Caco-2 (cell line): ENCODE measurements around the gene PDGFC. TPM values are rescaled to one million over a fixed set of nuclear protein-coding genes. Genes with fewer than 3 reads are reported as not detected.

Experiments used
- BruUV-seq: library from RNA; stranded (reverse); fragments of 400-500 nt; replicated peaks from 2 replicates; lab custom pipeline; 2021; lab: Mats Ljungman, UMichigan
- CTCF ChIA-PET: fragments of 300-600 bp; sonication (Branson Sonifier 250); formaldehyde crosslinking; loops from one replicate; lab custom pipeline; 2022; ENCODE audit warnings: antibody characterized with exemption; lab: Charles Lee
- POLR2A ChIA-PET: fragments of 300-600 bp; sonication (Branson Sonifier 250); formaldehyde crosslinking; loops from one replicate; lab custom pipeline; 2022; ENCODE audit warnings: antibody characterized with exemption; lab: Charles Lee
- DNase-seq, 2 experiments: peaks; one replicate each; pipeline versions ENCODE4 v3.0.0 to v3.0.0-alpha.2; 2020 to 2022
- H3K27me3 ChIP-seq: replicated peaks from 2 replicates; pipeline ENCODE4 v1.6.0; 2011; ENCODE audit warnings: low read length; ENCODE audit not compliant: control insufficient read depth, insufficient read depth
- H3K36me3 ChIP-seq: 2 replicates; pipeline ENCODE4 v1.5.1; 2011; ENCODE audit warnings: low read length; ENCODE audit not compliant: control insufficient read depth, insufficient read depth
- H3K4me1 ChIP-seq: fragments of 250-450 bp; sonication (Bioruptor Pico); 2 replicates; pipeline ENCODE4 v1.5.1; 2020; ENCODE audit warnings: mild to moderate bottlenecking
- H3K4me3 ChIP-seq: 2 replicates; pipeline ENCODE4 v1.5.1; 2011; ENCODE audit warnings: low read depth, mild to moderate bottlenecking, control low read depth, low read length
- H3K9me3 ChIP-seq: fragments of 250-450 bp; sonication (Bioruptor Pico); 2 replicates; pipeline ENCODE4 v1.5.1; 2020; ENCODE audit warnings: mild to moderate bottlenecking, moderate library complexity
- H3K27ac Mint-ChIP-seq: one replicate; pipeline ENCODE4 v1.8.0; 2022; ENCODE audit warnings: mixed read lengths; ENCODE audit not compliant: unreplicated experiment
- H3K27me3 Mint-ChIP-seq: one replicate; pipeline ENCODE4 v1.8.0; 2022; ENCODE audit warnings: mixed read lengths; ENCODE audit not compliant: insufficient read depth, unreplicated experiment
- H3K36me3 Mint-ChIP-seq: one replicate; pipeline ENCODE4 v1.8.0; 2022; ENCODE audit warnings: mild to moderate bottlenecking, mixed read lengths; ENCODE audit not compliant: insufficient read depth, unreplicated experiment
- H3K4me1 Mint-ChIP-seq: one replicate; pipeline ENCODE4 v1.8.0; 2022; ENCODE audit warnings: low read depth, mixed read lengths; ENCODE audit not compliant: unreplicated experiment
- H3K4me3 Mint-ChIP-seq: one replicate; pipeline ENCODE4 v1.8.0; 2022; ENCODE audit warnings: mild to moderate bottlenecking, moderate library complexity, mixed read lengths; ENCODE audit not compliant: unreplicated experiment
- H3K9me3 Mint-ChIP-seq: one replicate; pipeline ENCODE4 v1.8.0; 2022; ENCODE audit warnings: mixed read lengths; ENCODE audit not compliant: unreplicated experiment
- intact Hi-C: fragments of 100-400 bp; cut with micrococcal nuclease; formaldehyde crosslinking; loops from one replicate; pipeline ENCODE4 v1.10.0; 2022; ENCODE audit not compliant: unreplicated experiment
- total RNA-seq: library from RNA; stranded (reverse); gene quantifications from 2 replicates; pipeline ENCODE4 v1.2.3, GENCODE V29; 2022
- TF ChIP-seq, protein P1 (sequence below), 2 experiments: fragments of 200-600 bp in 1 of 2; IDR thresholded peaks; 1 replicate in 1 of 2; 2 replicates in 1 of 2; pipeline versions ENCODE4 v1.5.1 to v1.8.0; 2011 to 2022; ENCODE audit warnings: antibody characterized with exemption in 1 of 2, control low read depth in 1 of 2, inconsistent platforms in 1 of 2, low read depth in 1 of 2, low read length in 1 of 2, mild to moderate bottlenecking in 1 of 2, moderate library complexity in 1 of 2; ENCODE audit not compliant: insufficient read depth in 1 of 2, severe bottlenecking in 1 of 2, unreplicated experiment in 1 of 2

PDGFC gene
- total RNA-seq, 1 experiment from 2014 or later = 9.5 TPM

DNA sequence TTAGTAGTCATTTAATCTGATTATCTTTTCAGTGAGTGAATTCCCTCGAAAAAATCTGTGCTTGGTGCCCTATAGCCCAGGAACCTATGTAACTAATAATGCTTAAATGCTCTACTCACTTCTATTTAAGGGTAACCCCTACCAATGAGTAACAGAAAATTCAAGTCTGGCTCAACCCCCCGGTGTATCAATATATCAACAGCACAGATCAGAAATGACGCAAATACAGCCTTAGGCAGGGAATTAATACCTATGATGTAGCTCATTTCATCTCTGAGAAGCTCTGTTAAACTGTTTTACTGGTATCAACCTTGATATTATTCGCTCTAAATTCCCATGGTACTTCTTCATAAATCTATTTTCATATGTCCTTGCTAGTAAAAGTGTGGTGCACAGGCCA, 28.6 kb downstream of the PDGFC start:
- Mint-ChIP-seq H3K4me3 (no peak overlapping the region), H3K27me3 (no peaks in the 10 kb centered on the region), H3K36me3 (no peaks in the 10 kb centered on the region), H3K9me3 (no peaks in the 10 kb centered on the region), H3K27ac (peak overlapping the region; percentile 3), H3K4me1 (peaks cover 19% of the 10 kb centered on the region)
- TF ChIP-seq, protein P1, sequence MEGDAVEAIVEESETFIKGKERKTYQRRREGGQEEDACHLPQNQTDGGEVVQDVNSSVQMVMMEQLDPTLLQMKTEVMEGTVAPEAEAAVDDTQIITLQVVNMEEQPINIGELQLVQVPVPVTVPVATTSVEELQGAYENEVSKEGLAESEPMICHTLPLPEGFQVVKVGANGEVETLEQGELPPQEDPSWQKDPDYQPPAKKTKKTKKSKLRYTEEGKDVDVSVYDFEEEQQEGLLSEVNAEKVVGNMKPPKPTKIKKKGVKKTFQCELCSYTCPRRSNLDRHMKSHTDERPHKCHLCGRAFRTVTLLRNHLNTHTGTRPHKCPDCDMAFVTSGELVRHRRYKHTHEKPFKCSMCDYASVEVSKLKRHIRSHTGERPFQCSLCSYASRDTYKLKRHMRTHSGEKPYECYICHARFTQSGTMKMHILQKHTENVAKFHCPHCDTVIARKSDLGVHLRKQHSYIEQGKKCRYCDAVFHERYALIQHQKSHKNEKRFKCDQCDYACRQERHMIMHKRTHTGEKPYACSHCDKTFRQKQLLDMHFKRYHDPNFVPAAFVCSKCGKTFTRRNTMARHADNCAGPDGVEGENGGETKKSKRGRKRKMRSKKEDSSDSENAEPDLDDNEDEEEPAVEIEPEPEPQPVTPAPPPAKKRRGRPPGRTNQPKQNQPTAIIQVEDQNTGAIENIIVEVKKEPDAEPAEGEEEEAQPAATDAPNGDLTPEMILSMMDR (IDR thresholded peaks at IDR 0.05; ENCODE audit: insufficient read depth in 1 of 2, low read depth in 1 of 2, low read length in 1 of 2, severe bottlenecking in 1 of 2, unreplicated experiment in 1 of 2) = no peak
- Histone ChIP-seq H3K4me1 (peaks cover 26% of the 10 kb centered on the region), H3K36me3 (no peaks in the 10 kb centered on the region), H3K27me3 (no peaks in the 10 kb centered on the region), H3K4me3 (no peak overlapping the region), H3K9me3 (no peaks in the 10 kb centered on the region)
- BruUV-seq = no TSS peak
- no peak for DNase-seq
- intact Hi-C loops = loop anchor here (1.0 kb wide), 1 partner anchor 9 kb away; no protein-coding TSS in a partner anchor
- ChIA-PET POLR2A (no interaction called here), CTCF (no interaction called here)

DNA sequence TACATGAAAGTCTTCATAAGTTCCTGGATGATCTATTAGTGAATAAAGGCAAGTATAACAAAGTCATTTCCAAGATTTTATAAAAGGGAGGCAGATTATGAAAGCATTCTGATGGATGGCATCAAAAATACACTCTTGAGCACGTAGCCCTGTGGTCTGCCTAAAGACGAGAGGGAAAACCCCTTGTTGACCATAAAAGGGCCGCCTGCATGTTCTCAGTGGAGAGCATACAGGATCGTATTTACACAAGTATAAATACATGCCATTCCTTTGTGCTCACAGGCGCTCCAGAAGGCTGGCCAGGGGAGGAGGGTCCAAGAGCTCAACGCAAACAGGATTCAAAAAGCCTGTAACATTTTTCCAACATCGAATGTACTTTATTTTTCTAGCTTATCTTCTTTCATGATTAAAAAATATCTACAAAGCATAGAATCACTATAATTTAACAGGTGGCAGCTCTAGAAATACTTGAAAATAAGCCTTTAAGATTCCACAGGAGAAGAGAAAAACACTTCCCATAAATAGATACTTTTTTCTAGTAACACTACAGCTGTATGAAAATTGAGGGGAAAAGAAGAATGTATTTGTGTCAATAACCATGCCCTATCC, 29.6 kb downstream of the PDGFC start:
- Histone ChIP-seq H3K9me3 (no peaks in the 10 kb centered on the region), H3K4me3 (no peak overlapping the region), H3K27me3 (no peaks in the 10 kb centered on the region), H3K4me1 (peaks cover 20% of the 10 kb centered on the region), H3K36me3 (no peaks in the 10 kb centered on the region)
- DNase-seq = peak; percentile 78 to 89
- intact Hi-C loops = loop anchor here (1.0 kb wide), 1 partner anchor 8 kb away; no protein-coding TSS in a partner anchor
- Mint-ChIP-seq H3K4me3 (peak overlapping the region; percentile 61), H3K36me3 (no peaks in the 10 kb centered on the region), H3K27me3 (no peaks in the 10 kb centered on the region), H3K27ac (peak overlapping the region; percentile 88), H3K9me3 (no peaks in the 10 kb centered on the region), H3K4me1 (peaks cover 19% of the 10 kb centered on the region)
- TF ChIP-seq, protein P1 (IDR thresholded peaks at IDR 0.05; ENCODE audit: insufficient read depth in 1 of 2, low read depth in 1 of 2, low read length in 1 of 2, severe bottlenecking in 1 of 2, unreplicated experiment in 1 of 2) = no peak
- POLR2A ChIA-PET = no interaction called here
- BruUV-seq = TSS peak; percentile 44
- CTCF ChIA-PET = no interaction called here

DNA sequence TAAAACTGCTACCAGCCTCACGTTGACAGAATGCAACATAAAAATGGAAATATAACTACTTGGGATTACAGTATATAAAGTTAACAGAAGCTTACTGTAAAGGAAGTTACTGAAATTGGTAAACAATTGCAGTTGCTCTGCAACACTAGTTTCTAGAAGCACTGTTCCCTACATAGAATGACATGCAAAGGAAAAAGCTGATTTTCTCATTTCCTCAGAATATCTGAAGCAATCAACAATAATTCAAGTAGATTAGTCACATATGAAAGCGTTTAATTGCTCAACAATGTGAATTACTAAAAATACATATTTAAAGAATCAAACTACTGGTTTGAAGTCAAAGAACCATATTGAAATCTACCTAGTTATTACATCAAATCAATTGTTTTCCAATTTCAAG, 31.8 kb downstream of the PDGFC start:
- intact Hi-C loops = no loop called here
- POLR2A ChIA-PET = no interaction called here
- Mint-ChIP-seq H3K4me3 (no peak overlapping the region), H3K36me3 (no peaks in the 10 kb centered on the region), H3K9me3 (no peaks in the 10 kb centered on the region), H3K27me3 (no peaks in the 10 kb centered on the region), H3K4me1 (peaks cover 10% of the 10 kb centered on the region), H3K27ac (no peak overlapping the region)
- TF ChIP-seq, protein P1 (IDR thresholded peaks at IDR 0.05; ENCODE audit: insufficient read depth in 1 of 2, low read depth in 1 of 2, low read length in 1 of 2, severe bottlenecking in 1 of 2, unreplicated experiment in 1 of 2) = no peak
- H3K9me3 ChIP-seq = no peaks in the 10 kb centered on the region
- no peaks in the 10 kb centered on the region for H3K27me3 ChIP-seq
- H3K4me3 ChIP-seq = no peak overlapping the region
- BruUV-seq = no TSS peak
- H3K4me1 ChIP-seq = peaks cover 15% of the 10 kb centered on the region
- DNase-seq = no peak
- CTCF ChIA-PET = no interaction called here
- H3K36me3 ChIP-seq = no peaks in the 10 kb centered on the region
